ENCODE measurements around the gene ADAM22.

The ADAM22 gene

GRCh38 chr7:88111140-88111743, 177.2 kb downstream of the ADAM22 start:
- CTCF ChIA-PET: interaction anchor here (1.0 to 2.3 kb wide), 3 partner anchors 58 to 314 kb away, joined by 3 to 8 read pairs (median 3); no protein-coding TSS in a partner anchor
- peak; percentile 9 for TF ChIP-seq CTCF (IDR thresholded peaks at IDR 0.05; ENCODE audit: insufficient read depth, low read length, missing control alignments)
- peak; percentile 7 for DNase-seq (ENCODE audit: low read depth, low spot score)

GRCh38 chr7:88111954-88112471, 178.0 kb downstream of the ADAM22 start:
- TF ChIP-seq CTCF (IDR thresholded peaks at IDR 0.05; ENCODE audit: insufficient read depth, low read length, missing control alignments): no peak
- POLR2A ChIA-PET: no interaction called here
- CTCF ChIA-PET: interaction anchor here (0.9 to 2.3 kb wide), 4 partner anchors 58 to 606 kb away, joined by 3 to 8 read pairs (median 3); no protein-coding TSS in a partner anchor
- DNase-seq (ENCODE audit: low read depth, low spot score): no peak
- H3K4me3 ChIP-seq (ENCODE audit: low read depth, low read length): no peak overlapping the region

More at GRCh38 chr7:88111140-88111743, 177.2 kb downstream of the ADAM22 start:
- H3K4me3 ChIP-seq (ENCODE audit: low read depth, low read length): no peak overlapping the region
- POLR2A ChIA-PET: no interaction called here

GRCh38 chr7:88115258-88115796, 181.3 kb downstream of the ADAM22 start:
- CTCF ChIA-PET: no interaction called here
- TF ChIP-seq CTCF (IDR thresholded peaks at IDR 0.05; ENCODE audit: insufficient read depth, low read length, missing control alignments): no peak
- DNase-seq (ENCODE audit: low read depth, low spot score): no peak

GRCh38 chr7:88115816-88116215, 181.8 kb downstream of the ADAM22 start:
- CTCF ChIA-PET: interaction anchor here (0.6 kb wide), 1 partner anchor 403 kb away, joined by 3 read pairs; no protein-coding TSS in a partner anchor
- H3K4me3 ChIP-seq (ENCODE audit: low read depth, low read length): no peak overlapping the region
- POLR2A ChIA-PET: no interaction called here
- no peak for DNase-seq (ENCODE audit: low read depth, low spot score)
- no peak for TF ChIP-seq CTCF (IDR thresholded peaks at IDR 0.05; ENCODE audit: insufficient read depth, low read length, missing control alignments)

More at GRCh38 chr7:88115258-88115796, 181.3 kb downstream of the ADAM22 start:
- POLR2A ChIA-PET: no interaction called here
- no peak overlapping the region for H3K4me3 ChIP-seq (ENCODE audit: low read depth, low read length)

- CTCF ChIA-PET: interaction anchor here (0.6 kb wide), 1 partner anchor 404 kb away, joined by 3 read pairs; no protein-coding TSS in a partner anchor
- no peak for DNase-seq (ENCODE audit: low read depth, low spot score)
- no peak overlapping the region for H3K4me3 ChIP-seq (ENCODE audit: low read depth, low read length)
- TF ChIP-seq CTCF (IDR thresholded peaks at IDR 0.05; ENCODE audit: insufficient read depth, low read length, missing control alignments): no peak
- POLR2A ChIA-PET: no interaction called here
Measured at GRCh38 chr7:88116235-88116795, 182.3 kb downstream of the ADAM22 start.

GRCh38 chr7:88117325-88117724, 183.3 kb downstream of the ADAM22 start:
- no peak overlapping the region for H3K4me3 ChIP-seq (ENCODE audit: low read depth, low read length)
- POLR2A ChIA-PET: no interaction called here
- no peak for DNase-seq (ENCODE audit: low read depth, low spot score)
- CTCF ChIA-PET: no interaction called here
- TF ChIP-seq CTCF (IDR thresholded peaks at IDR 0.05; ENCODE audit: insufficient read depth, low read length, missing control alignments): no peak
